NCI-H1694 treated with DMSO at 0.1 percent for 48 hours (cell line): Measurements from ENCODE around the gene CENPI.
A peak's percentile ranks its signal among the peaks of the same experiment; 100 is the strongest.
"Not testable (repeated sequence)": the region's sequence is repeated elsewhere in the genome, so short reads cannot be mapped to it uniquely, and the experiment has no call there.

ENCODE experiments used
- DNase-seq: peaks from one replicate; lab custom pipeline; 2025; lab: John Stamatoyannopoulos, UW

CENPI gene, protein sequence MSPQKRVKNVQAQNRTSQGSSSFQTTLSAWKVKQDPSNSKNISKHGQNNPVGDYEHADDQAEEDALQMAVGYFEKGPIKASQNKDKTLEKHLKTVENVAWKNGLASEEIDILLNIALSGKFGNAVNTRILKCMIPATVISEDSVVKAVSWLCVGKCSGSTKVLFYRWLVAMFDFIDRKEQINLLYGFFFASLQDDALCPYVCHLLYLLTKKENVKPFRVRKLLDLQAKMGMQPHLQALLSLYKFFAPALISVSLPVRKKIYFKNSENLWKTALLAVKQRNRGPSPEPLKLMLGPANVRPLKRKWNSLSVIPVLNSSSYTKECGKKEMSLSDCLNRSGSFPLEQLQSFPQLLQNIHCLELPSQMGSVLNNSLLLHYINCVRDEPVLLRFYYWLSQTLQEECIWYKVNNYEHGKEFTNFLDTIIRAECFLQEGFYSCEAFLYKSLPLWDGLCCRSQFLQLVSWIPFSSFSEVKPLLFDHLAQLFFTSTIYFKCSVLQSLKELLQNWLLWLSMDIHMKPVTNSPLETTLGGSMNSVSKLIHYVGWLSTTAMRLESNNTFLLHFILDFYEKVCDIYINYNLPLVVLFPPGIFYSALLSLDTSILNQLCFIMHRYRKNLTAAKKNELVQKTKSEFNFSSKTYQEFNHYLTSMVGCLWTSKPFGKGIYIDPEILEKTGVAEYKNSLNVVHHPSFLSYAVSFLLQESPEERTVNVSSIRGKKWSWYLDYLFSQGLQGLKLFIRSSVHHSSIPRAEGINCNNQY

DNA sequence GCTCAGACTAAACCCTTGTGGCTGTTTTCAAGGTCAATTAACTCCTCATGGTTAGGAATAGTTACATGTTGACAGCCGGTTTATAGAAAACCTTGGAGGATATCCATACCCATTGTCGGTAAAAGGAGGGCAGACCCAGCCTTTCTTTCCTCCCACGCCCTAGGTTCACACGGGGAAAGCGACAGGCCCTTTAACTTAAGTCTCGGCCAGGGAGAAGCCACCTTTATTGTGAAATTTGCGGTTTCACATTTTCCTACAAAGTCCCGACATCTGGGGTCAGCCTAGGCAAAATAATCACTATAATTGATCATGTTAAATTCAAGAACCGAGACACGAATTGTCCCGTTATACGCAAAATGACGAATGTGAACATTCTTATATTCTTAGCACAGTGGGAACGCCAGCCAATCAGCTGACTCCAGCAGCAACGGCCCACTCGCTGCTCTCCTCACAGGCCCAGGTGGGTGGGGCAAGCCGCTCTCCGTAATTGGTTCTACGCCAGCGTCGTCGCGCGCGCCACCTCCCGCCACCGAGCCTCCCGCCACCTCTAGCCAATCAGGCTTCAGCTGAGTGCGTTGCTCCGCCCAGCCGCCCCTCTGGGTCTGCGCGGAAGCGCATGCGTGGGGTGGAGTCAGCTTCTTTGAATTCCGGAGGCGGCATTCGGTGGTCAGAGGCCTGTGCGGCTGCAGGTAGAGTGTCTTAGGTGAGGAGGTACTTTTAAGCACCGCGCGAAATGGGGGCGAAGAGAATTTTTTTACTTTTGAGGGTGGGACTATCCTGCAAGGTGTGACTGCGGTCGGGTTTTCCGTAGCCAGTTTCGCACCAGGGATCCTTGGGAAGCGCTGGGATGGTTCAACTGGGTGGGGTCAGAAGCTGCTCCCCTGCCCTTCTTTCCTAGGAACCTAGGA, at the start of gene CENPI:
Gene CENPI (plus strand): TSS at position 659 of the 908 bp plus-strand sequence. CDS start 2,867 bp downstream, outside the sequence.
- DNase-seq = peak; percentile 88

DNA sequence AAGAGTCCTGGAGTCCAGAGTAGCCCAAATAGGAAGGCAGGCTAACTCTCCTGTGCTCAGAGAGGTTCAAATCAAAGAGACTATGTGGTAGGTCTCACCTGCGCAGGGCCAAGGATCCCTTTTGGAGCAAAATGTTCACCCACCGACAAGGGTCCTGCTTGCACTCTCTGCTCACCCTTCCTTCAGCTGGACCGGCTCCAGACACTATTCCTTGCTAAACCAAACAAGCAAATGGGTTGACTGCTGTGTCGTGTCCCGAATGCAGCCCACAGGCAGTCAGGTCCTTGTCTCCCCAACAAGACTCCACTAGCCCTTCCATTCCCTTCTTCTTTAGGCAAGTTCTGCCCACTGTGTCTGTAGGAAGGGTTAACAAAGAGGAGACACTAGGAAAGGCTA, 46.9 kb upstream of the CENPI start:
- DNase-seq = no peak

DNA sequence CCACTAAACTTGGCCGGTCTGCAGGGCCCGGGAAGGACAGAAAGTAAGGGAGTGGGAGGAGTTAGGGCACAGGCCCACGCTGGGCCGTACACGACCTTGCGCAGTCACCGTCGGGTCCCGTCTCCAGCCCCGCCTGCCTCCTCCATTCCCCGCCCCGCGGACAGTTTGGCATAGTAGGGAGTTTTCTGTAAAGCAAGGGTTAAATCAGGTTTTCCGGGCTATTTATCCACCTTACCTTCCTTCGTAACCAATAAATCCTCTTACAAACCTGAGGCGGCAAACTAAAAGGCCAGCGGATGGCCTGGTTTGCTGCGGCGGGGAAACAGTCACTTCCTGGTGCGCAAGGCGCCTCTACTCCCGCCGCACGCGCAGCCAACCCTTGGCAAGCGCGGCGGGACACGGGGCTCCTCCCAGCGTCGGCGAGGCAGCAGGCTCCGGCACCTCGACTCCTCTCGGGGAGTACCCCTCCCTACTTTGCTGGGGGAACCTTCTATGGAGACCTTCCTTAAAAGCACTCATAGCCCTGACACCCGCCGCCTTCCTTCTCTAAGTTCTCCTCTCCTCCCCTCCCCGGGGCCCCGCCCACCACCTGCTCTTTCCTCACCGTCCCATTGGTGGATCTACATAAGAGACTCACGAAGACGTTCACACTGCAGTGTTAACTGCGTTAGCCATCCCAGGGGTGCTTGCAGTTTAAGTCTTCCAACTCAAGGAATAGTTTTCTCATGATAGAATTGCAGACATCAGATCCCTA, 46.3 kb upstream of the CENPI start, which contains the start of gene TRMT2B:
Gene TRMT2B (minus strand): TSS at position 563 of the 754 bp plus-strand sequence. CDS start 9,822 bp downstream, outside the sequence.
- DNase-seq = peak; percentile 61

DNA sequence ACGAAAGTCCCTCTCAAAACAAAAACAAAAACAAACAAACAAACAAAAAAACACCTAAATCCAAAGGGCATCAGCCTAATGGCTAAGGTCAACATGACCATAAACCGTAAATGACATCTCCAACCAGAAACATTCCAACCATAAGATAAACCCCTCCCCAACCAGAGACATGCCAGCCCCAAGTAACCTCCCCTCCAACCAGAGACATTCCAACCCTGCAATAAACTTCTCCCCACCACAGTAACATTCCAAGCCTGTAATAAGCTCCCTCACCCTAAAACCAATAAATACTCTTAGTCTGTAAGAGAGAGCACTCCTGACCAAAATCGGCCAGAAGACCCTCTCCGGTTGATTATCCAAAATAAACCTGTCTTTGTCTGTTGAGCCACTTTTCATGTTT, 41.5 kb upstream of the CENPI start:
- DNase-seq = not testable (repeated sequence)

DNA sequence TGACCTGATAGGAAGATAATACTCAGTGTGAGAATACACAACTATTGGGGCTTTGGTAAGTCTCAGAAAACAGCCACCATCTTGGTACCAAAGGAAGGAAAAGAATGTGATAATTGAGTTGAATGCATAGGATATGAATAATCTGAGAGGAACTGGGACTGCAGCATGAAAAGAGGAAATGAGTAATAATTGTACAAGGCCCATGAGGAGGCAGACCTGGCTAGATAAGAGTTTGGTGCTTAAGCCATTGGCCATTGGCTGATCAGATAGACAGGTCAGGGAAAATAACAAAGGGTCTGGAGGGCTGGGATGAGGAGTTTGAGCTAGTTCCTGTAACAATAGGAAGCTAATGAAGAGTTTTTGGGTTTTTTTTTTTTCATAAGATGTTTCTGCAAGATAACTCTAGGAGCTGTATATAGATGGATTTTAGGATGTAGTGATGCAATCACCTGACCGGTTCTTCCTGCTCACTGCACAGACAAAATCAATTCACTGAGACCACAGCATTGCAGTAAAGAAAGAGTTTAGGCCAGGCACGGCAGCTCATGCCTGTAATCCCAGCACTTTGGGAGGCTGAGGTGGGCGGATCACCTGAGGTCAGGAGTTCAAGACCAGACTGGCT, 40.8 kb upstream of the CENPI start:
- no peak for DNase-seq

DNA sequence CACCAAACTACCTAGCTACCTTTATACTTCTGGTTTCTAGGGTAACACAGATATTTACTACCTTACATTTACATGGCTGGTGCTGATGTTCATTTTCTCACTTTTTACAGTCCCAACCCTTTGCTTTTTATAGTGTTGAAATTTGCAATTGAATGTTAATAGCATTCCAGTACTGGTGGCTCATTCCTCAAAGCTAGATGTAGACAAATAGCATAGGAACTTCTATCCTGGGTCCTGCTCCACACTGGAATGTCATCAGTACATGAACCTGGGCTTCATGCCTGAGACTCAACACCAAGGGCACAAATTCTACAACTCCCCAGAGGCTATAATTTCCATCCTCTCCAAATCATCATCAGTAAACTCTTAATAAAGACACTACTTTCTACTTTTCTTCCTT, 35.8 kb upstream of the CENPI start:
- DNase-seq = no peak

DNA sequence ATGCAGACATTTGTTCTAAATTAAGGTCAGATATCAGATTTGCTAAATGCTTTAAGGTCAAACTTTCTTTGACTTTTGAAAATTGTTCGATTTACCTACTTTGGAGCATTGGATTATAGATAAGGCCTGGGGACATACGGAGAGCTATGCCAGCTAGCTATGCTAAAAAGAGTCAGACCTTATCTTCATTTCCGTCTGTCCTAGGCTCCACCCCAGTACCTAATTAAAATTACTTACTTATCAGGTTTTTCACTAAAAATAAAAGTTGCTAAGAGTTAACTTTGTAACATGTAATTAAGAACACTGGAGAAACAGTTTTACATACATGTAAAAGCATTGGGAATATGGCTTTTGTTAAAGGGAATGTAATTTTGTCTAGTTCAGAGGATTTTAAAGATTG, 26.4 kb upstream of the CENPI start:
- no peak for DNase-seq

DNA sequence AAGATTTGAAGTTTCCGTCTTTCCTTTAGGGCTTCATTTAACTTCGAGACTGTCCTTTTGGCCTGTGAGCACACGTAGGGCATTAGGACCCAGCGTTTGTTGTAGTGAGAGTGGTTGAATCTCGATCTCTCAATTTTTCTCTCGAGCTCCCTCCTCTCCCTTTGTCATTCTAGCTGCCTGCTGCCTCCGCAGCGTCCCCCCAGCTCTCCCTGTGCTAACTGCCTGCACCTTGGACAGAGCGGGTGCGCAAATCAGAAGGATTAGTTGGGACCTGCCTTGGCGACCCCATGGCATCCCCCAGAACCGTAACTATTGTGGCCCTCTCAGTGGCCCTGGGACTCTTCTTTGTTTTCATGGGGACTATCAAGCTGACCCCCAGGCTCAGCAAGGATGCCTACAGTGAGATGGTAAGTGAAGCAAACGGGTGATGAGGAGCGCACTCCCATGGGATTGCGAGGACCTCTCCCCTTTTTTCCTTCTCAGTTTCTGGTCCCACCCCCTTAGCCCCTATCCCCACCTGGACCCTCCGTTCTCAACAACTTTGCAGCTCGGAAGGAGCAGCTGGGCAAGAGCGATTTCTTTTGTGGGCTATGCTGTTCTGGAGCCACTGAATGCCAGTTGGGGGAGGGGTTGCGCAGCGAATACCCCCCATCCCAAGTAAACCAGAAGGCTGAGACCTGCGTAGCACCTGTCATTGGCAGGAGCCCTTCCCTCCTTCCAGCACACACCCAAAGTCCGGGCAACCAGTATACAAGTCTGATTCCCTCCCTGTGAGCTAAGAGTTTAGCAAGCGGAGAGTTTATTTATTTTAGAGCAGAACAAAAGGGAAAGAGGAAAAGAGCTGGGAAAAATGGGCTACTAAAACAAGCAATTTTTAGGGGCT, 19.0 kb upstream of the CENPI start, which contains the start of gene TMEM35A:
Gene TMEM35A (plus strand): TSS at position 164 of the 883 bp plus-strand sequence. CDS start 124 bp downstream, at position 288.
- DNase-seq = peak; percentile 19

DNA sequence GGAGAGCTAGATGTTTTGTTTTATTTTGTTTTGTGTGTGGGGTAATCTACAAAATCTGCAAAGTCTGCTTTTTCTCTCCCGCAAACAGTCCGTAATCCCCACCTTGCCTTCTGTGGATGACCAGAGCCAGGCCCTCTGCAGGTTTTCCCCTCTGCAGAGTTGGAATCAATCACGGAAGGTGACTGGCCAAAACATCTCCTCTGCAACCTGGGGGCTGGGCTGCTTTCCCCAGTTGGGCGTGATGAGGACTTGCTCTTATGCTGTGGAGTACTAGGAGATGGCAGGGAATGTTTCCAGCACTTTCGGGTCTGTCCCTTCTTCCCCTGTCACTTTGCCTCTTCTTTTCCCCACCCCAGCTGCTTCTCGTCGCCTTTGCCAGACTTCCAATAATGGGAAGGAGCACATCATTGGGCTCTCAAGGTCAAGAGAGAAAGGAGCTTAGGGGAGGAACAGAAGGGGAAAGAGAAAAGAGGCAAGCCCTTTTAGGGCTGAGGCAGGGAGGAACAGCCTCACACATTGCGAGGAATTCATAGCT, 18.2 kb upstream of the CENPI start:
- DNase-seq = no peak

DNA sequence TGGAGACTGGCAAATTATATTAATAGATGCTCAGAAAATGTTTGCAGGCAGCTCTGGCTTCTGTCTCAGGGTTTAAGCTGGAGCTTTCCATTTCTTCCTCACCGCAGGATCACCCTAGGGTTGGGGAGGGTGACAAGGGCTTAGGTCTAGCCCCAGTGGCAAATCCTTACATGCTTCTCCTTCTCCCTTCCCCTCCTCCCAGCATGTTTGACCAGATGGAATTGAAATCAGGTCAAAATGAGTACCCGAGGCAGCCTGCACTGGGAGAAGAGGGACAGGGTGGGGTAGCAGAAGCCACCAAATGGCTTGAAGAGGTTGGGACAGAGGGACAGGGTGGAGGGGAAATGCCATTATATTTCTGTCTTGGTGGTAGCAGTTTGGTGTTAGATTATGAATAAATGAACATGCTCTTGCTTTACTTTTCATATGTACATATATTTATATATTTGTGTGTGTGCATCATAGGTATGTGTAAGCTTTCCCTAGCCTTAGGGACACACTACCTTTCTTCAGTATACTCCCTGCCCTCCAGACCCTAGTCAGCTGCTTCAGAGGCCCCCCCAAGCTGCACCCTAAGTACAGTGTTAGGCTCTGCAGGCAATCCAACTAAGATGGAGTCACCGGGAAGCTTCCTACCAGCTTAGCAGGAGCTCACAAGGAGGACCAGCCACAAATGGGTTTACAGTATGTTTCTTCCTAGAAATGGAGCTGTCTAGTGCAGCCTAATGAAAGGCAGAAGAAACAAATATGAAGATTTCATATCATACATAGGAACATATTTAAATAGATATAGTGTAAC, 17.5 kb upstream of the CENPI start:
- no peak for DNase-seq

DNA sequence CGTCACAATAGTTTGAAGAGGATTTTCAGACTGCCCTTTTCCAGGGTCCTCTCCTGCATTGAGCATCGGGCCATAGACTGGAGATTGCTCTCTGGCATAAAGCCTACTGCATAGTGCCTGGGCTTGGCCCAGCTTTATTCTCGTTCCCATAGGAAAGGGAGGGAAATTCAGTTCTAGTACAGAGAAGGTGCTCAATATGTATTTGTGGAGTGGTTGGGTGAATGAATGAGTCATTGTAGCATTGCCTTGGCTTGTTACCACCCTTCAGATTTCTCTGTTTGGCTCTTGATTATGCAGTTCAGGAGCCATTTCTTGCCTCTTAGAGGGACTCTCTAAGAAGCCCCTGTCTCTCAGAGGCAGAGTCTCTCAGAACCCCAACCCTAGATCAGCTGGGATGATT, 16.8 kb upstream of the CENPI start:
- no peak for DNase-seq

DNA sequence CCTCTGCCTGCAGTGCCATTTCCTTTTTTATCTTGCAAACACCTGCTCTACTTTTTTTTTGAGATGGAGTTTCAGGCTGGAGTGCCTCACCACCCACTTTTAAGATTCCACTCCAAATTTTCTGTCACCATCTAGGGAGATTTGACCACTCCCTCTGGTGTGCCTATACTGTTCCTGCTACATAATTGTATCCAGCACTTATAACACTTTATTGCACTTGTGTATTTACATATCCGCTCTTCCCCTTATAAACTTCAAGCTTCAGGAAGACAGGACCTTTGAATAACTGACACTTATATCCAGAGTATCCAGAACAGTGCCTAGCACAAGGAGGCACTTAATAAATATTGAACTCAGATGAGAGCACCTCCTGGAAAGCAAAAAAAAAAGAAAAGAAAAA, 6.2 kb upstream of the CENPI start:
- DNase-seq = no peak

DNA sequence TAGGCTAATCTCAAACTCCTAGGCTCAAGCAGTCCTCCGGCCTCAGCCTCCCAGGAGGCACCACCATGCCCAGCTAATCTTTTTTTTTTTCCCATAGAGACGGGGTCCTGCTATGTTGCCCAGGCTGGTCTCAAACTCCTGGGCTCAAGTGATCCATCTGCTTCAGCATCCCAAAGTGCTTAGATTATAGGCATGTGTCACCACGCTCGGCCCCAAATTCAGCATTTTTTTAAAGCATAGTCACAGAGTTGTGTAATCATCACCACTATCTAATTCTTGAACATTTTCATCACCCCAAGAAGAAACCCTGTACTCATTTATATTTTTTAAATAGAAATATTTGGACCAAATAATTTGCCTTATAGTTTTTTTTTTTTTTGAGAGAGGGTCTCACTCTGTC, 10.3 kb downstream of the CENPI start:
- DNase-seq = no peak

DNA sequence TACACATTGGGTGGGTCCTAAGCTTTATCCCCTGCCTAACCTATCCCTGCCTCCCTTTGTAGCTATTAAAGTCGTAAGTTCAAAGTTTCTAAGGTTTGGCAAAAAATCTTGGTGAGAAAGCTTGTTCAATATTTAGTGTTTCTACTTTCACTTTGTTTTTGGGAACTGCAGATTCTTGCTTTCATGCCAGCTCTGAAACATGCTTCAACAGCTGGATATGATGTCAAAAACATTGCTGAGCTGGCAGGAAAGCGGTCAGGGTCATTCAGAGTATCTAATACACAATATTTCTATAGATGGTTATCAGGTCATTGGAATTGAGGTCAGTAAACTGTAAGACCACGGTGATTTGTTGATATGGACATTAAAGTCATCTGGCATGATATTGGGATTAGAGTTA, 19.7 kb downstream of the CENPI start:
- no peak for DNase-seq

DNA sequence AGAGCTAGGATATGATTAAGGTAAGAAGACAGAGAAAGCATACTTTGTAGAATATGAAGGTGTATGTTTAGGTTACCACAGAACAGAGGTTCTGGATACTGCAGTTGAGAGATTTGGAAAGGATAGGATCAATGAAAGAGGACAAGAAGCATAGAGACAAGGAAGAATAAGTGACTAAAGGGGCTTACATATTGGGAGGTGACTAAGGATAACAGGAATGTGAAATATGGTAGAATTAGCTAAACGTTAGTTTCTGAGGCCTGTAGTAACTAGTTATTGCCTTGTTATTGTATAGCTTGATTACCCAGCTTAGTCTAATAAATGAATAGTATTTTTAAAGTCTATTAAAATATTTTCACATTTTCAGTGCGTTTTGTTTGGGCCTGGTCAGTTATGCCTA, 38.2 kb downstream of the CENPI start:
- no peak for DNase-seq
